HG03575 (cell line): Measurements from ENCODE around the gene RNF26.

Source experiments
- ATAC-seq: cut with Tn5 transposase; IDR thresholded peaks from one replicate; pipeline ENCODE4 v1.9.1; 2021; ENCODE audit not compliant: unreplicated experiment, insufficient number of reproducible peaks, low FRiP score; ENCODE audit errors: extremely low read depth

Gene RNF26

GRCh38 chr11:119346605-119347004, 12.3 kb downstream of the RNF26 start, which contains the start of gene MFRP:
MFRP (minus strand) TSS chr11:119346705; CDS start chr11:119346513, 192 bp downstream.
- no peak for ATAC-seq

GRCh38 chr11:119347242-119347641, 12.9 kb downstream of the RNF26 start:
- no peak for ATAC-seq

GRCh38 chr11:119347940-119348605, 13.7 kb downstream of the RNF26 start:
- no peak for ATAC-seq

- ATAC-seq: no peak
Observed at GRCh38 chr11:119350302-119350701, 16.0 kb downstream of the RNF26 start.

- no peak for ATAC-seq
Observed at GRCh38 chr11:119351232-119351631, 16.9 kb downstream of the RNF26 start.

- no peak for ATAC-seq
Observed at GRCh38 chr11:119352857-119353260, 18.5 kb downstream of the RNF26 start.

GRCh38 chr11:119355091-119355843, 20.9 kb downstream of the RNF26 start:
- no peak for ATAC-seq

GRCh38 chr11:119356349-119357031, 22.2 kb downstream of the RNF26 start:
- ATAC-seq: no peak

- no peak for ATAC-seq
Observed at GRCh38 chr11:119357074-119357473, 22.7 kb downstream of the RNF26 start.

GRCh38 chr11:119359365-119360214, 25.3 kb downstream of the RNF26 start:
- ATAC-seq: no peak

GRCh38 chr11:119361056-119361787, 26.9 kb downstream of the RNF26 start:
- no peak for ATAC-seq

- ATAC-seq: no peak
Observed at GRCh38 chr11:119361941-119362725, 27.8 kb downstream of the RNF26 start.

GRCh38 chr11:119362741-119363080, 28.4 kb downstream of the RNF26 start:
- ATAC-seq: no peak

- no peak for ATAC-seq
Observed at GRCh38 chr11:119363081-119363850, 28.9 kb downstream of the RNF26 start.

GRCh38 chr11:119363851-119364590, 29.7 kb downstream of the RNF26 start:
- no peak for ATAC-seq

GRCh38 chr11:119365071-119365591, 30.8 kb downstream of the RNF26 start:
- ATAC-seq: no peak
